Measurements from ENCODE around the gene SMIM1. TPM values are rescaled to one million over a fixed set of nuclear protein-coding genes. Genes with fewer than 3 reads are reported as not detected.

The SMIM1 gene
- total RNA-seq, 3 donors from 2014 or later (not counting 1 experiment from before 2014, with no cell fraction given) = 0.78 to 2.6 (median 1.6) TPM

DNA sequence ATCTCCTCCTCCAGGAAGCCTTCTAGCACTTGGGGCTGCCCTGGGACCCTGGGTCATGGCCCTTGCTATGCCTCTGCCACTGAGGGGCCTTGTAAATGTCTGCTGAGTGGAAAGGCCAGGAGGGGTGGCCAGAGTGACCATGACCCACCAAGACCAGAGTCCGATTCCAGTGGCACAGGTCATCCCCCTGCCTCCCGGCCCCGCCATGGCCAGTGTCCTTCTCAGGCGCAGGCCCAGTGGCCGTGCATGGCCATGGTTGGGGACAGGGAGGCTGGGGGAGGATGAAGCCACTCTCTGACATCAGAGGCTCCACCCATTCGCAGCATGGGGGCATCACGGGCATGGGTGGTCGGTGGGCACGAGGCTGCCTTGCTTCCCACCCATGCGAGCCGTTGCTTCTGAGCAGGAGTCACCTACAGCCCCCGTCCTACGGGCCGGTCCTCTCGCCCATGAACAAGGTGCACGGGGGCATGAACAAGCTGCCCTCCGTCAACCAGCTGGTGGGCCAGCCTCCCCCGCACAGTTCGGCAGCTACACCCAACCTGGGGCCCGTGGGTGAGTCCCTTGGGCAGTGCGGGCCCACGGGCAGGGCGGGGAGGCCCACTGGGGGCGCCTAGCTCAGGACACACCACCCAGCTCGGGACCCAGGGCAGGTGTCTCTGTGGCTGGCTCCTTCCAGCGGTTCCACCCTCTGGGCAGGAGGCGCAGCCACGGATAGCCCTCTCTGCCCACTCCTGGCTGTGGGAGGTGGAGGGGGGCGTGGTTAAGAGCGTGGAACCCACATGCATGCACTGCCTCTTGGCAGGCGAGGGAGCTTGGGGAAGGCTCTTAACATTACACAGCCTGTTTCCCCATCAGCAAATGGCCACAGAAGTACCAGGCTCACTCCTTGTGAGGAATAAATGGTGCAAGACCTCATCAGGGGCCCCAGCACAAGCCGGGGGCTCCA is 42.7 kb upstream of the SMIM1 start:
- TF ChIP-seq, protein P1, sequence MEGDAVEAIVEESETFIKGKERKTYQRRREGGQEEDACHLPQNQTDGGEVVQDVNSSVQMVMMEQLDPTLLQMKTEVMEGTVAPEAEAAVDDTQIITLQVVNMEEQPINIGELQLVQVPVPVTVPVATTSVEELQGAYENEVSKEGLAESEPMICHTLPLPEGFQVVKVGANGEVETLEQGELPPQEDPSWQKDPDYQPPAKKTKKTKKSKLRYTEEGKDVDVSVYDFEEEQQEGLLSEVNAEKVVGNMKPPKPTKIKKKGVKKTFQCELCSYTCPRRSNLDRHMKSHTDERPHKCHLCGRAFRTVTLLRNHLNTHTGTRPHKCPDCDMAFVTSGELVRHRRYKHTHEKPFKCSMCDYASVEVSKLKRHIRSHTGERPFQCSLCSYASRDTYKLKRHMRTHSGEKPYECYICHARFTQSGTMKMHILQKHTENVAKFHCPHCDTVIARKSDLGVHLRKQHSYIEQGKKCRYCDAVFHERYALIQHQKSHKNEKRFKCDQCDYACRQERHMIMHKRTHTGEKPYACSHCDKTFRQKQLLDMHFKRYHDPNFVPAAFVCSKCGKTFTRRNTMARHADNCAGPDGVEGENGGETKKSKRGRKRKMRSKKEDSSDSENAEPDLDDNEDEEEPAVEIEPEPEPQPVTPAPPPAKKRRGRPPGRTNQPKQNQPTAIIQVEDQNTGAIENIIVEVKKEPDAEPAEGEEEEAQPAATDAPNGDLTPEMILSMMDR (IDR thresholded peaks at IDR 0.05) = no peak
- Histone ChIP-seq H3K4me3 (ENCODE audit: low read length) (no peak overlapping the region), H3K36me3 (ENCODE audit: control insufficient read depth, insufficient read depth, low read length) (no peaks in the 10 kb centered on the region), H3K27me3 (ENCODE audit: control insufficient read depth, insufficient read depth, low read length) (no peaks in the 10 kb centered on the region), H3K4me1 (ENCODE audit: control insufficient read depth, insufficient read depth, low read length) (no peaks in the 10 kb centered on the region), H3K27ac (ENCODE audit: low read length) (no peak overlapping the region), H3K9me3 (ENCODE audit: control insufficient read depth, insufficient read depth, low read length) (no peaks in the 10 kb centered on the region)
- intact Hi-C loops (cut with micrococcal nuclease) = no loop called here
- Mint-ChIP-seq H3K4me3 (no peak overlapping the region), H3K27me3 (ENCODE audit: low read depth in 2 of 2) (no peaks in the 10 kb centered on the region), H3K27ac (no peak overlapping the region), H3K9me3 (peaks cover 0 to 2% of the 10 kb centered on the region in 2 donors), H3K36me3 (no peaks in the 10 kb centered on the region), H3K4me1 (no peaks in the 10 kb centered on the region)
- WGBS (ENCODE audit: insufficient coverage) = 77% methylated on average over 31 of the region's 32 CpGs
- no peak for ATAC-seq
- DNase-seq = no peak

DNA sequence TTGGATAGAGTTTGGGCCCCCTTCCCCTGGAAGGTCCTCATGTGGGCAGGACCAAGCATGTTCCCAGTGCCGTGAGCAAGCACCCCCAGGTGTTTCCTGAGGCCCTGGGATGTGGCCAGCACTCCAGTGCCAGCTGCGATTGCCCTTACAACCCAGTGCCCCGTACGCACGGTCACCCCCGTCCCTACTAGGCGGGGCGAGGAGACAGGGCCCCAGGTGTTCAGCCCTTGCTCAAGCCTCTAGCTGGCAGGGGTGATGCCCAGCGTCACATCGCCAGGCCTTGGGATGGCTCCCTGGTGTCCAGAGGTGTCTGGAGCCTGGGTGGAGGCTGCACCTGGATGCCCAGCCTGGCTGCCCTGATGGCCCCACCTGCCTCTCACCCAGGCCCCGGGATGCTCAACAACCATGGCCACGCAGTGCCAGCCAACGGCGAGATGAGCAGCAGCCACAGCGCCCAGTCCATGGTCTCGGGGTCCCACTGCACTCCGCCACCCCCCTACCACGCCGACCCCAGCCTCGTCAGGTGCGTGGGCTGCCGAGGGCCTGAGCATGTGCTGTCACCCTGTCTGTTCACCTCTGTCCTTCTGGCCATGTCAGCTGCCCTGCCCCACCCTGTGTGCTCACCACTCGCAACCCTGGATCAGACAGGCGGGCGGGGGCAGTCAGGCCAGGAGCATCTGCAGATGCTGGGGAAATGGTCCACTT is 41.9 kb upstream of the SMIM1 start:
- Histone ChIP-seq H3K27me3 (ENCODE audit: control insufficient read depth, insufficient read depth, low read length) (no peaks in the 10 kb centered on the region), H3K4me3 (ENCODE audit: low read length) (no peak overlapping the region), H3K27ac (ENCODE audit: low read length) (no peak overlapping the region), H3K36me3 (ENCODE audit: control insufficient read depth, insufficient read depth, low read length) (no peaks in the 10 kb centered on the region), H3K4me1 (ENCODE audit: control insufficient read depth, insufficient read depth, low read length) (no peaks in the 10 kb centered on the region), H3K9me3 (ENCODE audit: control insufficient read depth, insufficient read depth, low read length) (no peaks in the 10 kb centered on the region)
- Mint-ChIP-seq H3K4me1 (no peaks in the 10 kb centered on the region), H3K4me3 (no peak overlapping the region), H3K36me3 (no peaks in the 10 kb centered on the region), H3K27ac (no peak overlapping the region), H3K27me3 (ENCODE audit: low read depth in 2 of 2) (no peaks in the 10 kb centered on the region), H3K9me3 (no peaks in the 10 kb centered on the region)
- DNase-seq (no peak), ATAC-seq (no peak)
- 66% methylated on average over 25 of the region's 25 CpGs for whole genome bisulfite sequencing (ENCODE audit: insufficient coverage)
- TF ChIP-seq, protein P1 (IDR thresholded peaks at IDR 0.05) = no peak
- intact Hi-C loops (cut with micrococcal nuclease) = no loop called here

DNA sequence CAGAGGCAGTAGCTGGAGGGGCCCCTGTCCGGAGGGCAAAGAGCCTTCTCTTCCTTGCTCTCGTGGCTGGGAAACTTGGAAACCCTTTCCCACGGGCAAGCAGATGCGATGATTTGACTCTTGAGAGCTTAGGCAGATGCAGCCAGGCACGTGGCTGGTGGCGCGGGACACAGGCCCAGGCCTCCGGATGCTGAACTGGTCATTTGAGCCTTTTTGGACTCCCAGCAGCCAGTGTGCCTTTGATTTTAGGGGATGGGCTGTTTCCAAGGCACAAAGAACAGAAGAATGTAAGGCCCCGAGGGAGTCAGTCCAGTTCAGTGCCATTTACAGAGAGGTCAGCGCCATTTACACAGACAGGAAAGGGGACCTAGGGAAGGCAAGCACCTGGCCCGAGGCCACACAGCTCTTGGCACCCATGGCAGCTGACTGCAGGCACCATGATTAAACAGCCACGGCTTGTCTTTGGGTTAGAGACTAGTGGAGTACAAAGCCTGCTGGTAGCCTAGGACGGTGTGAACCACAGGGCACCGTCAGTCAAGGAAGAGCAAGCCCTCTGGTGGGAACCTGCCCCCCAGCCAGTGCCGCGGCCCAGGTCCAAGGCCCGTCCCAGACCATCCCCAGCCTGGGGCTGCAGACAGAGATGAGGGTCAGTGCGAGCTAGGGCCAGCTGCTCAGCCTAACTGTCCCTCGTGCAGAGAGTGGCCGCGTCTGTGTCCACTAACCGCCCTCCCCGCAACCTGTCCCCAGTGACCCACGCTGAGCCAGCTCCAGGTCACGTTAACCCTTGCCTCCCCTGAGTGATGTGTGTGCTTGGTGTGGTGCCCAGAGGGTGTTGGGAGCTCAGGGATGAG is 40.7 kb upstream of the SMIM1 start:
- H3K27ac Mint-ChIP-seq = no peak overlapping the region
- DNase-seq = no peak
- ATAC-seq = no peak
- Histone ChIP-seq H3K4me1 (ENCODE audit: control insufficient read depth, insufficient read depth, low read length) (no peaks in the 10 kb centered on the region), H3K36me3 (ENCODE audit: control insufficient read depth, insufficient read depth, low read length) (no peaks in the 10 kb centered on the region), H3K27ac (ENCODE audit: low read length) (no peak overlapping the region), H3K9me3 (ENCODE audit: control insufficient read depth, insufficient read depth, low read length) (no peaks in the 10 kb centered on the region), H3K4me3 (ENCODE audit: low read length) (no peak overlapping the region), H3K27me3 (ENCODE audit: control insufficient read depth, insufficient read depth, low read length) (no peaks in the 10 kb centered on the region)
- H3K27me3 Mint-ChIP-seq (ENCODE audit: low read depth in 2 of 2) = no peaks in the 10 kb centered on the region
- TF ChIP-seq, protein P1 (IDR thresholded peaks at IDR 0.05) = no peak
- no peaks in the 10 kb centered on the region for H3K9me3 Mint-ChIP-seq
- no peaks in the 10 kb centered on the region for H3K36me3 Mint-ChIP-seq
- no peak overlapping the region for H3K4me3 Mint-ChIP-seq
- intact Hi-C loops (cut with micrococcal nuclease) = no loop called here
- no peaks in the 10 kb centered on the region for H3K4me1 Mint-ChIP-seq
- 87% methylated on average over 25 of the region's 25 CpGs for WGBS (ENCODE audit: insufficient coverage)

Measured in natural killer cell (primary cell).